ENCODE results near the gene PACRG. TPM values are rescaled to one million over a fixed set of nuclear protein-coding genes. Genes with fewer than 3 reads are reported as not detected.

The PACRG gene
- total RNA-seq, 1 experiment from 2014 or later = 0.26 TPM

DNA sequence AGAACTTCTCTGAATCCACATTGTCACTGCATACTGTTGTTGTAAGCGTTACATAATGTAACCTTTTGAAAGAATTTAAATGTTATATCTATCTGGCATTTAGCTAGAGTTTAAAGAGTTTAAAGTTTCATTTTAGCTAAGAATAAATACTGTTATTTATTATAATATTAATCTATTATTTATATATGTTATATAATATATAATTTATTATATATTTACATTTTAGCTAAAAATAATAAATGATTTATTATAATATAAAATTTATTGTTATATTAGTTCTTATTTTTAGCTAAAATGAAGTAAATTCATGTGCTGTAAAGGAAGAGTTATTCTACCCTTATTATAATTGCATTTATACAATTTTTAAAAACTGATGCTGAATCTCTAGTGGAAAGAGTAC is 431.3 kb downstream of the PACRG start:
- no peak overlapping the region for H4K8ac ChIP-seq (replicated peaks; ENCODE audit: insufficient read length, low read depth, low read length)
- no peaks in the 10 kb centered on the region for H3K27me3 ChIP-seq (ENCODE audit: insufficient read depth, low read length)
- H2BK120ac ChIP-seq (ENCODE audit: low read depth, low read length, poor library complexity, severe bottlenecking) = no peak overlapping the region
- Mint-ChIP-seq H3K4me1 (no peaks in the 10 kb centered on the region), H3K4me3 (no peak overlapping the region), H3K9me3 (peaks cover 0 to 2% of the 10 kb centered on the region in 2 experiments; a peak in 2 of 5 replicates), H3K36me3 (ENCODE audit: insufficient read depth in 1 of 3, low read depth in 3 of 3) (no peaks in the 10 kb centered on the region; a peak in 1 of 7 replicates), H3K27ac (no peak overlapping the region), H3K27me3 (ENCODE audit: low read depth) (no peaks in the 10 kb centered on the region)
- no peak overlapping the region for H3K4me2 ChIP-seq (ENCODE audit: insufficient read depth, insufficient read length, low read length)
- no peak overlapping the region for H3K9ac ChIP-seq (ENCODE audit: extremely low read depth, insufficient read length, low read length)
- H3K4ac ChIP-seq (ENCODE audit: low read depth, low read length) = no peak overlapping the region
- H3K27ac ChIP-seq (ENCODE audit: insufficient read length, low read depth, low read length) = no peak overlapping the region
- H3T11ph ChIP-seq (ENCODE audit: low read length) = no peak overlapping the region
- H2AK5ac ChIP-seq (ENCODE audit: insufficient read length, low read length) = no peak overlapping the region
- H3K23me2 ChIP-seq (ENCODE audit: insufficient read length, low read depth, low read length, poor library complexity, severe bottlenecking) = no peaks in the 10 kb centered on the region
- H3K79me1 ChIP-seq (ENCODE audit: insufficient read depth, low read depth, low read length, poor library complexity, severe bottlenecking) = no peaks in the 10 kb centered on the region
- H2BK5ac ChIP-seq (ENCODE audit: insufficient read length, low read length) = no peak overlapping the region
- H3K56ac ChIP-seq (ENCODE audit: insufficient read length, low read depth, low read length) = no peak overlapping the region
- H4K5ac ChIP-seq (ENCODE audit: insufficient read length, low read depth, low read length) = no peak overlapping the region
- H3K23ac ChIP-seq (ENCODE audit: insufficient read length, low read depth, low read length) = no peak overlapping the region
- H4K20me1 ChIP-seq (ENCODE audit: control insufficient read depth, insufficient read depth, insufficient read length) = no peaks in the 10 kb centered on the region
- no CpG with 5 or more reads among the region's 1 CpG for WGBS (ENCODE audit: extremely low coverage, insufficient read length, low lambda C conversion rate)
- H2BK20ac ChIP-seq (ENCODE audit: low read depth, low read length, poor library complexity, severe bottlenecking) = no peak overlapping the region
- no peak overlapping the region for H3K14ac ChIP-seq (ENCODE audit: insufficient read depth, low read length)
- no peak overlapping the region for H2AFZ ChIP-seq (ENCODE audit: low read length)
- H3K9me3 ChIP-seq (ENCODE audit: control insufficient read depth, low read depth, low read length) = no peaks in the 10 kb centered on the region
- no peaks in the 10 kb centered on the region for H3K4me1 ChIP-seq (ENCODE audit: insufficient read depth, low read length)
- H4K91ac ChIP-seq (ENCODE audit: insufficient read length, low read depth, low read length) = no peak overlapping the region
- H2BK12ac ChIP-seq (ENCODE audit: insufficient read length, low read depth, low read length) = no peak overlapping the region
- no peak for DNase-seq
- no peak overlapping the region for H2BK15ac ChIP-seq (ENCODE audit: low read depth, low read length)
- no peak overlapping the region for H3K18ac ChIP-seq (ENCODE audit: insufficient read length, low read depth, low read length)
- no peaks in the 10 kb centered on the region for H3K79me2 ChIP-seq (ENCODE audit: insufficient read depth, low read length)
- TF ChIP-seq, protein P1, sequence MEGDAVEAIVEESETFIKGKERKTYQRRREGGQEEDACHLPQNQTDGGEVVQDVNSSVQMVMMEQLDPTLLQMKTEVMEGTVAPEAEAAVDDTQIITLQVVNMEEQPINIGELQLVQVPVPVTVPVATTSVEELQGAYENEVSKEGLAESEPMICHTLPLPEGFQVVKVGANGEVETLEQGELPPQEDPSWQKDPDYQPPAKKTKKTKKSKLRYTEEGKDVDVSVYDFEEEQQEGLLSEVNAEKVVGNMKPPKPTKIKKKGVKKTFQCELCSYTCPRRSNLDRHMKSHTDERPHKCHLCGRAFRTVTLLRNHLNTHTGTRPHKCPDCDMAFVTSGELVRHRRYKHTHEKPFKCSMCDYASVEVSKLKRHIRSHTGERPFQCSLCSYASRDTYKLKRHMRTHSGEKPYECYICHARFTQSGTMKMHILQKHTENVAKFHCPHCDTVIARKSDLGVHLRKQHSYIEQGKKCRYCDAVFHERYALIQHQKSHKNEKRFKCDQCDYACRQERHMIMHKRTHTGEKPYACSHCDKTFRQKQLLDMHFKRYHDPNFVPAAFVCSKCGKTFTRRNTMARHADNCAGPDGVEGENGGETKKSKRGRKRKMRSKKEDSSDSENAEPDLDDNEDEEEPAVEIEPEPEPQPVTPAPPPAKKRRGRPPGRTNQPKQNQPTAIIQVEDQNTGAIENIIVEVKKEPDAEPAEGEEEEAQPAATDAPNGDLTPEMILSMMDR (conservative IDR thresholded peaks at IDR 0.05) = no peak
